ENCODE results near the gene EFEMP2. TPM values are rescaled to one million over a fixed set of nuclear protein-coding genes. Genes with fewer than 3 reads are reported as not detected.

EFEMP2 gene
- total and polyA plus RNA-seq, 2 donors (not counting 1 experiment from before 2014, with no cell fraction given) = 74.0 to 161 TPM

- peaks cover 24% of the 10 kb centered on the region for H3K4me1 ChIP-seq (ENCODE audit: control insufficient read depth, extremely low read depth, insufficient read depth, low read length)
- DNase-seq (ENCODE audit: low read depth in 2 of 2) = no peak
- peaks cover 93% of the 10 kb centered on the region for H3K79me2 ChIP-seq (ENCODE audit: control insufficient read depth, insufficient read depth, low read length)
- peak overlapping the region; percentile 84 for H3K4me2 ChIP-seq (ENCODE audit: extremely low read depth, insufficient read depth, low read length)
- peaks cover 24% of the 10 kb centered on the region for H3K36me3 ChIP-seq (ENCODE audit: control insufficient read depth, insufficient read depth, low read length)
- TF ChIP-seq EZH2 (IDR thresholded peaks at IDR 0.05; ENCODE audit: low read length, missing control alignments) (no peak), CTCF (conservative IDR thresholded peaks at IDR 0.05 in 1 of 2, IDR thresholded peaks at IDR 0.05 in 1 of 2; ENCODE audit: low read depth in 1 of 2, low read length in 2 of 2) (no peak)
- no peaks in the 10 kb centered on the region for H3K9me3 ChIP-seq (ENCODE audit: control insufficient read depth, insufficient read depth, low read depth, low read length)
- peak overlapping the region; percentile 14 to 96 (median 58) for H3K4me3 ChIP-seq (replicated peaks in 1 of 4; ENCODE audit: control extremely low read depth in 1 of 4, insufficient read depth in 1 of 4, low read depth in 3 of 4, low read length in 4 of 4)
- peak overlapping the region; percentile 45 for H3K9ac ChIP-seq (ENCODE audit: insufficient read depth, low read length)
- H2AFZ ChIP-seq (ENCODE audit: low read length) = no peak overlapping the region
- H3K27ac ChIP-seq (ENCODE audit: insufficient read depth, low read length) = peak overlapping the region; percentile 100
- no peaks in the 10 kb centered on the region for H4K20me1 ChIP-seq (ENCODE audit: control insufficient read depth, extremely low read depth, insufficient read depth, low read length)
- no peaks in the 10 kb centered on the region for H3K27me3 ChIP-seq (ENCODE audit: control insufficient read depth, insufficient read depth, low read length)
Observed at GRCh38 chr11:65896034-65896999, 23.7 kb upstream of the EFEMP2 start.

DNA sequence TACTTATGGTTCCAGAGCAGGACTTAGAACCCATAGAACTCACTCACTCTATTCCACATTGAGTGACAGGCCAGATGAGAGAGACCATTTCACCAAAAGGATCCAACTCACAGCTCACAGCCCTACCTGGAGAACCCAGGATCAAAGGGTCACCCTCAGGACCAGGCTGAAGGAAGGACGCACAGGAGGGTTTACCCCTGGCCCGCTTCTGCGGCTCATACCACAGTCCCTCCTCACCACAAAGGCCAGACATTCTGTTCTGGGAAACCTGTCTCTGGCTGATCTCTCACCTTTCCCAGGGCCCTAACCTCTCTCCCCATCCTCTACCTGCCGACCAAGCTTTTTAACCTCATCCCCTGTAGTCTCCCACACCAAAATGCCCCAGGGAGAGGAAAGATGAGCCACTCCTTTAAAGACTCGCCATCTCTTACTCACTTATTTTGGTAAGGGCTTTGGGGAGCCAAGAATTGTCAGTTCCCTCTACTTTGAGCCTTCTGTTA is 22.9 kb upstream of the EFEMP2 start:
- Histone ChIP-seq H3K4me3 (replicated peaks in 1 of 4; ENCODE audit: control extremely low read depth in 1 of 4, insufficient read depth in 1 of 4, low read depth in 3 of 4, low read length in 4 of 4) (peak overlapping the region in 1 of 4 experiments; percentile 82), H3K9me3 (ENCODE audit: control insufficient read depth, insufficient read depth, low read depth, low read length) (no peaks in the 10 kb centered on the region), H3K27ac (ENCODE audit: insufficient read depth, low read length) (peak overlapping the region; percentile 100), H3K4me2 (ENCODE audit: extremely low read depth, insufficient read depth, low read length) (peak overlapping the region; percentile 48), H3K9ac (ENCODE audit: insufficient read depth, low read length) (no peak overlapping the region), H4K20me1 (ENCODE audit: control insufficient read depth, extremely low read depth, insufficient read depth, low read length) (no peaks in the 10 kb centered on the region), H3K4me1 (ENCODE audit: control insufficient read depth, extremely low read depth, insufficient read depth, low read length) (peaks cover 21% of the 10 kb centered on the region), H3K27me3 (ENCODE audit: control insufficient read depth, insufficient read depth, low read length) (no peaks in the 10 kb centered on the region), H3K36me3 (ENCODE audit: control insufficient read depth, insufficient read depth, low read length) (peaks cover 26% of the 10 kb centered on the region), H2AFZ (ENCODE audit: low read length) (no peak overlapping the region), H3K79me2 (ENCODE audit: control insufficient read depth, insufficient read depth, low read length) (peaks cover 93% of the 10 kb centered on the region)
- TF ChIP-seq CTCF (conservative IDR thresholded peaks at IDR 0.05 in 1 of 2, IDR thresholded peaks at IDR 0.05 in 1 of 2; ENCODE audit: low read depth in 1 of 2, low read length in 2 of 2) (no peak), EZH2 (IDR thresholded peaks at IDR 0.05; ENCODE audit: low read length, missing control alignments) (no peak)
- no peak for DNase-seq (ENCODE audit: low read depth in 2 of 2)

GRCh38 chr11:65894034-65894591 is 21.5 kb upstream of the EFEMP2 start:
- Histone ChIP-seq H3K79me2 (ENCODE audit: control insufficient read depth, insufficient read depth, low read length) (peaks cover 84% of the 10 kb centered on the region), H3K9ac (ENCODE audit: insufficient read depth, low read length) (peak overlapping the region; percentile 26), H3K4me2 (ENCODE audit: extremely low read depth, insufficient read depth, low read length) (peak overlapping the region; percentile 70), H3K4me3 (replicated peaks in 1 of 4; ENCODE audit: control extremely low read depth in 1 of 4, insufficient read depth in 1 of 4, low read depth in 3 of 4, low read length in 4 of 4) (peak overlapping the region in 2 of 4 experiments; percentile 22 to 23), H3K27me3 (ENCODE audit: control insufficient read depth, insufficient read depth, low read length) (no peaks in the 10 kb centered on the region), H3K36me3 (ENCODE audit: control insufficient read depth, insufficient read depth, low read length) (peaks cover 26% of the 10 kb centered on the region), H3K27ac (ENCODE audit: insufficient read depth, low read length) (peak overlapping the region; percentile 42), H3K9me3 (ENCODE audit: control insufficient read depth, insufficient read depth, low read depth, low read length) (no peaks in the 10 kb centered on the region), H3K4me1 (ENCODE audit: control insufficient read depth, extremely low read depth, insufficient read depth, low read length) (peaks cover 28% of the 10 kb centered on the region), H2AFZ (ENCODE audit: low read length) (no peak overlapping the region), H4K20me1 (ENCODE audit: control insufficient read depth, extremely low read depth, insufficient read depth, low read length) (no peaks in the 10 kb centered on the region)
- DNase-seq (ENCODE audit: low read depth in 2 of 2) = no peak
- TF ChIP-seq CTCF (conservative IDR thresholded peaks at IDR 0.05 in 1 of 2, IDR thresholded peaks at IDR 0.05 in 1 of 2; ENCODE audit: low read depth in 1 of 2, low read length in 2 of 2) (no peak), EZH2 (IDR thresholded peaks at IDR 0.05; ENCODE audit: low read length, missing control alignments) (no peak)
